ENCODE measurements around the gene NRXN3. TPM values are rescaled to one million over a fixed set of nuclear protein-coding genes. Genes with fewer than 3 reads are reported as not detected.

NRXN3 gene
- total RNA-seq, 2 experiments from 2014 or later = not detected

- Histone ChIP-seq H3K27ac (ENCODE audit: low read depth, low read length, poor library complexity, severe bottlenecking) (no peak overlapping the region), H3K79me2 (ENCODE audit: insufficient read depth, low read depth, low read length) (no peaks in the 10 kb centered on the region), H3K9me3 (ENCODE audit: low read length) (no peaks in the 10 kb centered on the region), H3K9me2 (ENCODE audit: insufficient read depth, low read length) (no peaks in the 10 kb centered on the region), H4K20me1 (ENCODE audit: insufficient read depth, low read length) (no peaks in the 10 kb centered on the region), H2AFZ (ENCODE audit: low read length) (no peak overlapping the region), H3K36me3 (ENCODE audit: insufficient read depth, low read length) (no peaks in the 10 kb centered on the region), H3K4me3 (ENCODE audit: low read depth, low read length, poor library complexity, severe bottlenecking) (no peak overlapping the region), H3K4me1 (ENCODE audit: insufficient read depth, low read length, poor library complexity, severe bottlenecking) (no peaks in the 10 kb centered on the region), H3K4me2 (ENCODE audit: low read length) (no peak overlapping the region)
- intact Hi-C loops (cut with micrococcal nuclease; ENCODE audit: unreplicated experiment) = no loop called here
- TF ChIP-seq EZH2phosphoT487 (IDR thresholded peaks at IDR 0.05; ENCODE audit: borderline replicate concordance, low read depth, low read length) (no peak), CTCF (conservative IDR thresholded peaks at IDR 0.05; ENCODE audit: low read length) (no peak)
- no TSS peak for BruUV-seq (replicated peaks)
- CTCF ChIA-PET (ENCODE audit: unreplicated experiment) = no interaction called here
- no peak for DNase-seq (ENCODE audit: low spot score)
- POLR2A ChIA-PET = no interaction called here
Measured at GRCh38 chr14:79555429-79555828, 1385.3 kb downstream of the NRXN3 start.

- POLR2A ChIA-PET = interaction anchor here (1.2 kb wide), 1 partner anchor 8 kb away, joined by 3 read pairs; no protein-coding TSS in a partner anchor
- H3K4me2 ChIP-seq (ENCODE audit: low read length) = no peak overlapping the region
- H3K9me2 ChIP-seq (ENCODE audit: insufficient read depth, low read length) = no peaks in the 10 kb centered on the region
- no peak overlapping the region for H3K27ac ChIP-seq (ENCODE audit: low read depth, low read length, poor library complexity, severe bottlenecking)
- H4K20me1 ChIP-seq (ENCODE audit: insufficient read depth, low read length) = no peaks in the 10 kb centered on the region
- H3K79me2 ChIP-seq (ENCODE audit: insufficient read depth, low read depth, low read length) = no peaks in the 10 kb centered on the region
- no peak overlapping the region for H2AFZ ChIP-seq (ENCODE audit: low read length)
- intact Hi-C loops (cut with micrococcal nuclease; ENCODE audit: unreplicated experiment) = no loop called here
- BruUV-seq (replicated peaks) = no TSS peak
- TF ChIP-seq EZH2phosphoT487 (IDR thresholded peaks at IDR 0.05; ENCODE audit: borderline replicate concordance, low read depth, low read length) = no peak
- no peak for TF ChIP-seq CTCF (conservative IDR thresholded peaks at IDR 0.05; ENCODE audit: low read length)
- no peak for DNase-seq (ENCODE audit: low spot score)
- no peaks in the 10 kb centered on the region for H3K4me1 ChIP-seq (ENCODE audit: insufficient read depth, low read length, poor library complexity, severe bottlenecking)
- CTCF ChIA-PET (ENCODE audit: unreplicated experiment) = no interaction called here
- H3K36me3 ChIP-seq (ENCODE audit: insufficient read depth, low read length) = no peaks in the 10 kb centered on the region
- no peaks in the 10 kb centered on the region for H3K9me3 ChIP-seq (ENCODE audit: low read length)
- H3K4me3 ChIP-seq (ENCODE audit: low read depth, low read length, poor library complexity, severe bottlenecking) = no peak overlapping the region
Measured at GRCh38 chr14:79557309-79557708, 1387.1 kb downstream of the NRXN3 start.

GRCh38 chr14:79562185-79562584, 1392.0 kb downstream of the NRXN3 start:
- Histone ChIP-seq H3K9me3 (ENCODE audit: low read length) (no peaks in the 10 kb centered on the region), H3K36me3 (ENCODE audit: insufficient read depth, low read length) (no peaks in the 10 kb centered on the region), H3K4me2 (ENCODE audit: low read length) (no peak overlapping the region), H3K4me1 (ENCODE audit: insufficient read depth, low read length, poor library complexity, severe bottlenecking) (no peaks in the 10 kb centered on the region), H3K9me2 (ENCODE audit: insufficient read depth, low read length) (no peaks in the 10 kb centered on the region), H4K20me1 (ENCODE audit: insufficient read depth, low read length) (no peaks in the 10 kb centered on the region), H3K27ac (ENCODE audit: low read depth, low read length, poor library complexity, severe bottlenecking) (no peak overlapping the region), H3K79me2 (ENCODE audit: insufficient read depth, low read depth, low read length) (no peaks in the 10 kb centered on the region), H2AFZ (ENCODE audit: low read length) (no peak overlapping the region), H3K4me3 (ENCODE audit: low read depth, low read length, poor library complexity, severe bottlenecking) (no peak overlapping the region)
- BruUV-seq (replicated peaks) = no TSS peak
- POLR2A ChIA-PET = no interaction called here
- CTCF ChIA-PET (ENCODE audit: unreplicated experiment) = no interaction called here
- intact Hi-C loops (cut with micrococcal nuclease; ENCODE audit: unreplicated experiment) = no loop called here
- DNase-seq (ENCODE audit: low spot score) = no peak
- no peak for TF ChIP-seq EZH2phosphoT487 (IDR thresholded peaks at IDR 0.05; ENCODE audit: borderline replicate concordance, low read depth, low read length)
- TF ChIP-seq CTCF (conservative IDR thresholded peaks at IDR 0.05; ENCODE audit: low read length) = no peak
